NB4 (cell line): ENCODE results near the gene YBEY.

Experiments used
- DNase-seq: peaks from one replicate; pipeline ENCODE4 v3.0.0; 2010; ENCODE audit warnings: low read depth
- H3K4me3 ChIP-seq: one replicate; pipeline ENCODE4 v1.5.1; 2011; ENCODE audit warnings: mild to moderate bottlenecking, low read depth, low read length, moderate library complexity
- MYC ChIP-seq: IDR thresholded peaks from 2 replicates; pipeline ENCODE4 v1.6.1; 2011; ENCODE audit warnings: low read depth, low read length
- POLR2A ChIP-seq: IDR thresholded peaks from 2 replicates; pipeline ENCODE4 v1.6.1; 2011; ENCODE audit warnings: mild to moderate bottlenecking; ENCODE audit not compliant: insufficient read length; ENCODE audit errors: extremely low read depth
- TF ChIP-seq, protein P1 (sequence below): IDR thresholded peaks from one replicate; pipeline ENCODE4 v1.5.1; 2012; ENCODE audit warnings: low read depth, low read length
- TF ChIP-seq, protein P2 (sequence below): IDR thresholded peaks from 2 replicates; pipeline ENCODE4 v1.6.1; 2011; ENCODE audit warnings: low read depth, low read length

Gene YBEY

GRCh38 chr21:46312949-46313348 lies 26.8 kb downstream of the YBEY start:
- DNase-seq: no peak
- no peak overlapping the region for H3K4me3 ChIP-seq
- TF ChIP-seq MYC: no peak
- TF ChIP-seq POLR2A: no peak
- TF ChIP-seq, protein P1, sequence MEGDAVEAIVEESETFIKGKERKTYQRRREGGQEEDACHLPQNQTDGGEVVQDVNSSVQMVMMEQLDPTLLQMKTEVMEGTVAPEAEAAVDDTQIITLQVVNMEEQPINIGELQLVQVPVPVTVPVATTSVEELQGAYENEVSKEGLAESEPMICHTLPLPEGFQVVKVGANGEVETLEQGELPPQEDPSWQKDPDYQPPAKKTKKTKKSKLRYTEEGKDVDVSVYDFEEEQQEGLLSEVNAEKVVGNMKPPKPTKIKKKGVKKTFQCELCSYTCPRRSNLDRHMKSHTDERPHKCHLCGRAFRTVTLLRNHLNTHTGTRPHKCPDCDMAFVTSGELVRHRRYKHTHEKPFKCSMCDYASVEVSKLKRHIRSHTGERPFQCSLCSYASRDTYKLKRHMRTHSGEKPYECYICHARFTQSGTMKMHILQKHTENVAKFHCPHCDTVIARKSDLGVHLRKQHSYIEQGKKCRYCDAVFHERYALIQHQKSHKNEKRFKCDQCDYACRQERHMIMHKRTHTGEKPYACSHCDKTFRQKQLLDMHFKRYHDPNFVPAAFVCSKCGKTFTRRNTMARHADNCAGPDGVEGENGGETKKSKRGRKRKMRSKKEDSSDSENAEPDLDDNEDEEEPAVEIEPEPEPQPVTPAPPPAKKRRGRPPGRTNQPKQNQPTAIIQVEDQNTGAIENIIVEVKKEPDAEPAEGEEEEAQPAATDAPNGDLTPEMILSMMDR: no peak
- TF ChIP-seq, protein P2, sequence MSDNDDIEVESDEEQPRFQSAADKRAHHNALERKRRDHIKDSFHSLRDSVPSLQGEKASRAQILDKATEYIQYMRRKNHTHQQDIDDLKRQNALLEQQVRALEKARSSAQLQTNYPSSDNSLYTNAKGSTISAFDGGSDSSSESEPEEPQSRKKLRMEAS: no peak

- DNase-seq: no peak
- TF ChIP-seq, protein P2: no peak
- TF ChIP-seq, protein P1: no peak
- TF ChIP-seq MYC: no peak
- TF ChIP-seq POLR2A: no peak
- H3K4me3 ChIP-seq: no peak overlapping the region
Observed at GRCh38 chr21:46314441-46315020, 28.4 kb downstream of the YBEY start.

DNA sequence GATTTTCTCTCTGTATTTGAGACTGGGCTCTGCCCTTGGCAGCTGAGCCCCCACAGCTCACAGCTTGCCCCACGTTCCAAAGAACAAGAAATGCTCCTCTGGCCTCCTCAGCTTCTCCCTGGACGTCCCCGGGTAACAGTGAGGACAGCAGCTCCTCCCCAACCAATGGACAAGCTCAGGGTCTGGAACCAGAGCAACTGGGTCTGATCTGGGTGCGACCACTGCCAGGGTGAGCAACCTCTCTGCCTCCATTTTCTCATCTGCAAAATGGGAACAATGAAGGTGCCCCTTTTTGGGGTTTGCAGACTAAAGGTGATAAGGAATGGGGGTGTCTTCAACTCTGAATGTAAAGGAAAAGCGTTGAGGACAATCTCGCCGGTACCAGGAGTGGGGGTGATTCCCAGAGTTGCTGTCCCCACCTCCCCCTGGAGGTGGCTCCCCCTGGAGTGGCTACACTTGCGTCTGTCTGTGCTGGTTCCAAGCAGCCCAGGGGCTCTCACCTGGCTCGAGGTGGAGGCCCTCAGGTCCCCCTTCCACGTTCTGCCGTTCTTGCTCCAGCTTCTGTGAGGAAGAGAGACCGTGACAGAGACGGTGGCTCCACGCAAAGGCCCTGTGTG lies 30.7 kb downstream of the YBEY start:
- no peak overlapping the region for H3K4me3 ChIP-seq
- DNase-seq: no peak
- TF ChIP-seq, protein P1: no peak
- no peak for TF ChIP-seq POLR2A
- TF ChIP-seq, protein P2: no peak
- TF ChIP-seq MYC: no peak

DNA sequence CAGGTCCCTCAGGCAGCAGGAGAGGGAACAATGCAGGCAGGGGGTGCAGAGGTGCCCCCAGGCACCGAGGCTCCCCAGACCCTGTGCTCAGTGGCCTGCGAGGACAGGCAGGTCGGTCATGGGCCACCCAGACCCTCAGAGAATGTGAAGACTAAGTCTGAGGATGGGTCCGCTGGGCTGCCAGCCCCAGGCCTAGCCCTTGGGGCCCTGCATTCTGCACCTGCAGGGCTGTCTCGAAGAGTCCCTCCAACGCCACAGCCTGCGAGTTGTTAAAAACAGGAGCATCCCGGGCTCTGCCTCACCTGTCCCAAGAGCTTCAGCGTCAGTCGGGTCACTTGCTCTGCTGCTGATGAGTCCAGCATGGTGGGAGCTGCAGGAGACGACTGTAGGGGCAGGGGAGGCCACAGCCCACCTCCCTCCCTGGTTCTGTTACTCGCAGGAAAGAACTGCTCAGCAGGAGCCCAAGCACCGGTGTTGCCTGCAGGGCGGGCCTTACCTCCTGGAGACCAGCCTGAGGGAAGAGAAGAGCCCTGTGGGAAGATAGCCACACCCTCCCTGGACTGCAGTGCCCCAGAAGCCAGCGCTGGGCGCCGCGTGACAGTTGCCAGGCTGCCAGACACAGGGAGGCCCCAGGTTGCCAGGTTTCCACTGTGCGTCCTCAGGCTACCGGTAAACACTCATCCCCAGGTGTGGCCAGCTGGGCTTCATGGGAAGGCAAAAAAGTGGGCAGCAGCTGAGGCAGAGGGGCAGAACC lies 31.7 kb downstream of the YBEY start:
- TF ChIP-seq MYC: no peak
- TF ChIP-seq, protein P1: no peak
- TF ChIP-seq POLR2A: no peak
- TF ChIP-seq, protein P2: no peak
- no peak for DNase-seq
- H3K4me3 ChIP-seq: no peak overlapping the region

GRCh38 chr21:46318464-46318845 lies 32.3 kb downstream of the YBEY start:
- no peak for DNase-seq
- TF ChIP-seq MYC: no peak
- no peak for TF ChIP-seq POLR2A
- TF ChIP-seq, protein P1: no peak

More at GRCh38 chr21:46318464-46318845, 32.3 kb downstream of the YBEY start:
- H3K4me3 ChIP-seq: no peak overlapping the region
